H9 (cell line): ENCODE measurements around the gene TMIE. TPM values are rescaled to one million over a fixed set of nuclear protein-coding genes. Genes with fewer than 3 reads are reported as not detected.
A peak's percentile ranks its signal among the peaks of the same experiment; 100 is the strongest.

Experiments used
- DNase-seq: peaks from one replicate; pipeline ENCODE4 v3.0.0-alpha.2; 2017
- H2AFZ ChIP-seq: one replicate; pipeline ENCODE4 v1.6.1; 2013; ENCODE audit warnings: mild to moderate bottlenecking, low read length, control low read depth, moderate library complexity
- H2AK5ac ChIP-seq: 2 replicates; pipeline ENCODE4 v1.6.1; 2013; ENCODE audit warnings: low read length, control low read depth, mixed read lengths; ENCODE audit not compliant: insufficient read length
- H2BK120ac ChIP-seq: one replicate; pipeline ENCODE4 v1.6.1; 2013; ENCODE audit warnings: low read depth, mild to moderate bottlenecking, low read length, control low read depth, inconsistent platforms; ENCODE audit not compliant: poor library complexity, severe bottlenecking
- H2BK12ac ChIP-seq: 2 replicates; pipeline ENCODE4 v1.6.1; 2013; ENCODE audit warnings: low read length, control low read depth, mixed read lengths, low read depth; ENCODE audit not compliant: insufficient read length
- H2BK15ac ChIP-seq: 2 replicates; pipeline ENCODE4 v1.6.1; 2013; ENCODE audit warnings: low read depth, low read length, control low read depth
- H2BK20ac ChIP-seq: one replicate; pipeline ENCODE4 v1.6.1; 2013; ENCODE audit warnings: low read depth, mild to moderate bottlenecking, low read length, control low read depth, inconsistent platforms; ENCODE audit not compliant: poor library complexity, severe bottlenecking
- H2BK5ac ChIP-seq: 2 replicates; pipeline ENCODE4 v1.6.1; 2013; ENCODE audit warnings: low read length, control low read depth, mixed read lengths; ENCODE audit not compliant: insufficient read length
- H3K14ac ChIP-seq: 2 replicates; pipeline ENCODE4 v1.6.1; 2013; ENCODE audit warnings: low read length, control low read depth; ENCODE audit not compliant: insufficient read depth
- H3K18ac ChIP-seq: 2 replicates; pipeline ENCODE4 v1.6.1; 2013; ENCODE audit warnings: low read depth, mild to moderate bottlenecking, mixed read lengths, low read length, control low read depth; ENCODE audit not compliant: insufficient read length
- H3K23ac ChIP-seq: 2 replicates; pipeline ENCODE4 v1.6.1; 2013; ENCODE audit warnings: low read length, control low read depth, mixed read lengths, low read depth; ENCODE audit not compliant: insufficient read length
- H3K23me2 ChIP-seq: 2 replicates; pipeline ENCODE4 v1.6.1; 2013; ENCODE audit warnings: low read depth, mild to moderate bottlenecking, mixed read lengths, low read length, control low read depth; ENCODE audit not compliant: insufficient read length, poor library complexity, severe bottlenecking
- H3K27ac ChIP-seq: 2 replicates; pipeline ENCODE4 v1.5.1; 2013; ENCODE audit warnings: low read length, control low read depth, mixed read lengths, low read depth; ENCODE audit not compliant: insufficient read length
- H3K27me3 ChIP-seq: 2 replicates; pipeline ENCODE4 v1.6.1; 2013; ENCODE audit warnings: low read length, control low read depth, inconsistent platforms; ENCODE audit not compliant: insufficient read depth
- H3K4ac ChIP-seq: 2 replicates; pipeline ENCODE4 v1.6.1; 2013; ENCODE audit warnings: low read depth, mild to moderate bottlenecking, control low read depth, inconsistent platforms, low read length, moderate library complexity
- H3K4me1 ChIP-seq: 2 replicates; pipeline ENCODE4 v1.6.1; 2013; ENCODE audit warnings: low read length, control low read depth, inconsistent platforms; ENCODE audit not compliant: insufficient read depth
- H3K4me2 ChIP-seq: 2 replicates; pipeline ENCODE4 v1.6.1; 2013; ENCODE audit warnings: low read length, control low read depth, mixed read lengths; ENCODE audit not compliant: insufficient read length, insufficient read depth
- H3K56ac ChIP-seq: 2 replicates; pipeline ENCODE4 v1.6.1; 2013; ENCODE audit warnings: low read depth, mild to moderate bottlenecking, mixed read lengths, low read length, control low read depth; ENCODE audit not compliant: insufficient read length
- H3K79me1 ChIP-seq: 2 replicates; pipeline ENCODE4 v1.6.1; 2013; ENCODE audit warnings: low read depth, mild to moderate bottlenecking, moderate library complexity, low read length, control low read depth, inconsistent platforms; ENCODE audit not compliant: insufficient read depth, poor library complexity, severe bottlenecking
- H3K79me2 ChIP-seq: 2 replicates; pipeline ENCODE4 v1.6.1; 2013; ENCODE audit warnings: low read length, control low read depth, inconsistent platforms; ENCODE audit not compliant: insufficient read depth
- H3K9ac ChIP-seq: 2 replicates; pipeline ENCODE4 v1.6.1; 2013; ENCODE audit warnings: low read length, control low read depth, mixed read lengths; ENCODE audit not compliant: insufficient read length; ENCODE audit errors: extremely low read depth
- H3K9me3 ChIP-seq: one replicate; pipeline ENCODE4 v1.6.1; 2013; ENCODE audit warnings: low read depth, low read length, inconsistent platforms; ENCODE audit not compliant: control insufficient read depth
- H3T11ph ChIP-seq: one replicate; pipeline ENCODE4 v1.6.1; 2013; ENCODE audit warnings: mild to moderate bottlenecking, low read length, control low read depth, inconsistent platforms
- H4K20me1 ChIP-seq: one replicate; pipeline ENCODE4 v1.6.1; 2013; ENCODE audit not compliant: control insufficient read depth, insufficient read length, insufficient read depth
- H4K5ac ChIP-seq: 2 replicates; pipeline ENCODE4 v1.6.1; 2013; ENCODE audit warnings: low read depth, mild to moderate bottlenecking, mixed read lengths, low read length, control low read depth; ENCODE audit not compliant: insufficient read length
- H4K8ac ChIP-seq: replicated peaks from 2 replicates; pipeline ENCODE4 v1.6.1; 2013; ENCODE audit warnings: low read length, control low read depth, mixed read lengths, low read depth; ENCODE audit not compliant: insufficient read length
- H4K91ac ChIP-seq: 2 replicates; pipeline ENCODE4 v1.6.1; 2013; ENCODE audit warnings: low read depth, mild to moderate bottlenecking, moderate library complexity, mixed read lengths, low read length, control low read depth; ENCODE audit not compliant: insufficient read length
- H3K27ac Mint-ChIP-seq, 3 experiments: 2 replicates in 2 of 3; 3 replicates in 1 of 3; pipeline ENCODE4 v1.8.0; 2020 to 2021; ENCODE audit warnings: mixed read lengths in 3 of 3, mild to moderate bottlenecking in 1 of 3, moderate library complexity in 1 of 3
- H3K27me3 Mint-ChIP-seq: 2 replicates; pipeline ENCODE4 v1.8.0; 2021; ENCODE audit warnings: low read depth, mild to moderate bottlenecking, moderate library complexity, mixed read lengths
- H3K36me3 Mint-ChIP-seq, 3 experiments: 2 replicates in 2 of 3; 3 replicates in 1 of 3; pipeline ENCODE4 v1.8.0; 2020 to 2021; ENCODE audit warnings: low read depth in 3 of 3, mixed read lengths in 3 of 3; ENCODE audit not compliant: insufficient read depth in 1 of 3
- H3K4me1 Mint-ChIP-seq, 2 experiments: 2 replicates each; pipeline ENCODE4 v1.8.0; 2020; ENCODE audit warnings: mixed read lengths in 2 of 2
- H3K4me3 Mint-ChIP-seq, 2 experiments: 2 replicates in 1 of 2; 3 replicates in 1 of 2; pipeline ENCODE4 v1.8.0; 2020 to 2021; ENCODE audit warnings: mild to moderate bottlenecking in 2 of 2, mixed read lengths in 2 of 2, moderate library complexity in 1 of 2
- H3K9me3 Mint-ChIP-seq, 2 experiments: 2 replicates in 1 of 2; 3 replicates in 1 of 2; pipeline ENCODE4 v1.8.0; 2020; ENCODE audit warnings: mild to moderate bottlenecking in 2 of 2, mixed read lengths in 2 of 2, moderate library complexity in 1 of 2
- CTCF ChIP-seq: fragments of 200-600 bp; sonication (generic); conservative IDR thresholded peaks from 3 replicates; pipeline ENCODE4 v1.8.0; 2021; ENCODE audit warnings: antibody characterized with exemption, mild to moderate bottlenecking
- WGBS: extraction: QIAGEN DNeasy Blood & Tissue Kit; methylation state at CpG from one replicate; pipeline ENCODE4 v1.1.7; 2013; ENCODE audit warnings: missing lambda C conversion rate, low lambda C conversion rate, mixed read lengths; ENCODE audit not compliant: insufficient read length; ENCODE audit errors: extremely low coverage; 5-methylcytosine and 5-hydroxymethylcytosine counted together
- total RNA-seq: library from RNA; stranded (reverse); gene quantifications from 2 replicates; pipeline ENCODE4 v1.2.1, GENCODE V29; 2021

The TMIE gene
- total RNA-seq, 1 experiment from 2014 or later, result 0.63 TPM

- no peak overlapping the region for H3K4ac ChIP-seq
- no peak overlapping the region for H3K9ac ChIP-seq
- H3K23me2 ChIP-seq, result peaks cover 5% of the 10 kb centered on the region
- no peak for DNase-seq
- Mint-ChIP-seq H3K36me3 (no peaks in the 10 kb centered on the region), H3K27ac (peak overlapping the region in 1 of 3 experiments; percentile 51; a peak in 1 of 7 replicates), H3K9me3 (no peaks in the 10 kb centered on the region), H3K4me1 (peaks cover 18 to 20% of the 10 kb centered on the region in 2 experiments), H3K4me3 (peak overlapping the region in 1 of 2 experiments; percentile 55; a peak in 1 of 5 replicates), H3K27me3 (peaks cover 27% of the 10 kb centered on the region)
- H4K91ac ChIP-seq, result no peak overlapping the region
- no peak overlapping the region for H2AK5ac ChIP-seq
- no peak overlapping the region for H2BK120ac ChIP-seq
- no peak overlapping the region for H3K56ac ChIP-seq
- no peak overlapping the region for H2BK15ac ChIP-seq
- no peaks in the 10 kb centered on the region for H3K4me1 ChIP-seq
- no peak overlapping the region for H3K14ac ChIP-seq
- no CpG with 5 or more reads among the region's 19 CpGs for WGBS
- H4K8ac ChIP-seq, result no peak overlapping the region
- H2AFZ ChIP-seq, result no peak overlapping the region
- H3K79me2 ChIP-seq, result no peaks in the 10 kb centered on the region
- no peaks in the 10 kb centered on the region for H3K9me3 ChIP-seq
- TF ChIP-seq CTCF, result no peak
- H3K79me1 ChIP-seq, result no peaks in the 10 kb centered on the region
- peaks cover 6% of the 10 kb centered on the region; the same call in 1 of the 2 replicates for H3K27me3 ChIP-seq
- no peak overlapping the region for H3K18ac ChIP-seq
- H3T11ph ChIP-seq, result no peak overlapping the region
- H2BK20ac ChIP-seq, result no peak overlapping the region
- H4K20me1 ChIP-seq, result no peaks in the 10 kb centered on the region
- H3K4me2 ChIP-seq, result no peak overlapping the region
- H2BK12ac ChIP-seq, result no peak overlapping the region
- H3K23ac ChIP-seq, result no peak overlapping the region
- no peak overlapping the region for H4K5ac ChIP-seq
- no peak overlapping the region for H3K27ac ChIP-seq
- no peak overlapping the region for H2BK5ac ChIP-seq
Measured at GRCh38 chr3:46705751-46706552, 4.8 kb downstream of the TMIE start.
